GM12875 (cell line): ENCODE data around the gene MOK.

ENCODE experiments used
- H3K4me3 ChIP-seq: one replicate; pipeline ENCODE4 v1.5.1; 2011; ENCODE audit warnings: low read depth, low read length, control low read depth
- CTCF ChIP-seq: IDR thresholded peaks from 2 replicates; pipeline ENCODE4 v1.5.1; 2011; ENCODE audit warnings: low read depth, mild to moderate bottlenecking, control low read depth, inconsistent platforms, low read length, moderate library complexity, borderline replicate concordance; ENCODE audit not compliant: insufficient read depth

The MOK gene

GRCh38 chr14:102211240-102211639 is 93.7 kb downstream of the MOK start:
- no peak for TF ChIP-seq CTCF
- H3K4me3 ChIP-seq, result no peak overlapping the region

- TF ChIP-seq CTCF, result no peak
- H3K4me3 ChIP-seq, result no peak overlapping the region
Observed at GRCh38 chr14:102210421-102211042, 94.4 kb downstream of the MOK start.

GRCh38 chr14:102209224-102209966 is 95.6 kb downstream of the MOK start:
- no peak overlapping the region for H3K4me3 ChIP-seq
- no peak for TF ChIP-seq CTCF

GRCh38 chr14:102208741-102209140 is 96.2 kb downstream of the MOK start:
- no peak for TF ChIP-seq CTCF

GRCh38 chr14:102207831-102208365 is 97.1 kb downstream of the MOK start:
- TF ChIP-seq CTCF, result no peak

More at GRCh38 chr14:102208741-102209140, 96.2 kb downstream of the MOK start:
- H3K4me3 ChIP-seq, result no peak overlapping the region

GRCh38 chr14:102206918-102207317 is 98.0 kb downstream of the MOK start:
- no peak for TF ChIP-seq CTCF

More at GRCh38 chr14:102207831-102208365, 97.1 kb downstream of the MOK start:
- no peak overlapping the region for H3K4me3 ChIP-seq

GRCh38 chr14:102205560-102205959 is 99.4 kb downstream of the MOK start:
- H3K4me3 ChIP-seq, result no peak overlapping the region
- no peak for TF ChIP-seq CTCF

More at GRCh38 chr14:102206918-102207317, 98.0 kb downstream of the MOK start:
- no peak overlapping the region for H3K4me3 ChIP-seq
